ENCODE data around the gene SH3BP4. TPM values are rescaled to one million over a fixed set of nuclear protein-coding genes. Genes with fewer than 3 reads are reported as not detected.

The SH3BP4 gene
- total RNA-seq, 1 donor from 2014 or later = 36.7 TPM

GRCh38 chr2:234979204-234980167 is 27.7 kb downstream of the SH3BP4 start:
- TF ChIP-seq, protein P1, sequence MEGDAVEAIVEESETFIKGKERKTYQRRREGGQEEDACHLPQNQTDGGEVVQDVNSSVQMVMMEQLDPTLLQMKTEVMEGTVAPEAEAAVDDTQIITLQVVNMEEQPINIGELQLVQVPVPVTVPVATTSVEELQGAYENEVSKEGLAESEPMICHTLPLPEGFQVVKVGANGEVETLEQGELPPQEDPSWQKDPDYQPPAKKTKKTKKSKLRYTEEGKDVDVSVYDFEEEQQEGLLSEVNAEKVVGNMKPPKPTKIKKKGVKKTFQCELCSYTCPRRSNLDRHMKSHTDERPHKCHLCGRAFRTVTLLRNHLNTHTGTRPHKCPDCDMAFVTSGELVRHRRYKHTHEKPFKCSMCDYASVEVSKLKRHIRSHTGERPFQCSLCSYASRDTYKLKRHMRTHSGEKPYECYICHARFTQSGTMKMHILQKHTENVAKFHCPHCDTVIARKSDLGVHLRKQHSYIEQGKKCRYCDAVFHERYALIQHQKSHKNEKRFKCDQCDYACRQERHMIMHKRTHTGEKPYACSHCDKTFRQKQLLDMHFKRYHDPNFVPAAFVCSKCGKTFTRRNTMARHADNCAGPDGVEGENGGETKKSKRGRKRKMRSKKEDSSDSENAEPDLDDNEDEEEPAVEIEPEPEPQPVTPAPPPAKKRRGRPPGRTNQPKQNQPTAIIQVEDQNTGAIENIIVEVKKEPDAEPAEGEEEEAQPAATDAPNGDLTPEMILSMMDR (IDR thresholded peaks at IDR 0.05) = no peak
- H3K4me1 ChIP-seq = peaks cover 11 to 52% of the 10 kb centered on the region in 2 donors
- no peak for DNase-seq (ENCODE audit: low spot score in 2 of 2)
- intact Hi-C loops (cut with DNase I) = loop anchor here (5.0 to 10.0 kb wide), 2 partner anchors 73 to 515 kb away; partner anchors contain the start of gene AGAP1
- H3K9me3 ChIP-seq = no peaks in the 10 kb centered on the region
- H3K27ac ChIP-seq = peak overlapping the region; percentile 57 to 90
- no peaks in the 10 kb centered on the region for H3K27me3 ChIP-seq
- no peak overlapping the region for H3K4me3 ChIP-seq
- no peaks in the 10 kb centered on the region for H3K36me3 ChIP-seq

DNA sequence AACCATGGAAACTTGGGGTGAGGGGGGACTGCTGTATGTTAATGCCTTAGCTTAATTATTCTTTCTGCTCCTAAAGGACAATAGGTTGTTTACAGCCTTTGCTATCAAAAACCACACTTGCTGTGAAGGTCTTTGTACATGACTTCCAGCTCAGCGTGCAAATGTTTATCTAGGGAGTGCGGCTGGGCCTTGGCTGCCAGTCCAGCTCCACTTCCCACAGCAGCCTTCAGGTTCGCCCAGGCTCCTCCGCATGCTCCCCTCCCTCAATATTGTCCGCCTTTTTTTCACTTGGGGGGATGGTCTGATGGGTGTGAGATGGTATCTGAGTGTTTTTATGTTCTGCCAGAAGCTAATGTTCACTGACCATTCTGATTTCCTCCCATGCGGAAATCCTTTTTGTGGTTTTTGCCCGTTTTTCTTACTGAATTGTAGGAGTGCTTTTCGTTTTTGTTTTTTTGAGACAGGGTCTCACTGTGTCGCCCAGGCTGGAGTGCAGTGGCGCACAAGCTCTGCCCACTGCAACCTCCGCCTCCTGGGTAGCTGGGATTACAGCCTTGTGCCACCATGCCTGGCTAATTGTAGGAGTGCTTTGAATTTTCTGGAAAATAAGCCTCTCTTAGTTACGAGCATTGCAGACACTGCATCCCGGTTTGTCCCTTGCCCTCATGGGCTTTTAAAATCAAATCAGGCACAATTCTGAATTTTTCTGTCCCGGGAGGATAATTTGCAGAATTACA is 28.8 kb downstream of the SH3BP4 start:
- no peak for DNase-seq (ENCODE audit: low spot score in 2 of 2)
- TF ChIP-seq, protein P1 (IDR thresholded peaks at IDR 0.05) = no peak
- Histone ChIP-seq H3K36me3 (no peaks in the 10 kb centered on the region), H3K4me3 (peak overlapping the region; percentile 12 to 19), H3K27me3 (no peaks in the 10 kb centered on the region), H3K27ac (peak overlapping the region; percentile 57 to 90), H3K4me1 (peaks cover 9 to 42% of the 10 kb centered on the region in 2 donors), H3K9me3 (no peaks in the 10 kb centered on the region)
- intact Hi-C loops (cut with DNase I) = loop anchor here (1.0 to 10.0 kb wide), 4 partner anchors 9 to 514 kb away; partner anchors contain the start of gene AGAP1

DNA sequence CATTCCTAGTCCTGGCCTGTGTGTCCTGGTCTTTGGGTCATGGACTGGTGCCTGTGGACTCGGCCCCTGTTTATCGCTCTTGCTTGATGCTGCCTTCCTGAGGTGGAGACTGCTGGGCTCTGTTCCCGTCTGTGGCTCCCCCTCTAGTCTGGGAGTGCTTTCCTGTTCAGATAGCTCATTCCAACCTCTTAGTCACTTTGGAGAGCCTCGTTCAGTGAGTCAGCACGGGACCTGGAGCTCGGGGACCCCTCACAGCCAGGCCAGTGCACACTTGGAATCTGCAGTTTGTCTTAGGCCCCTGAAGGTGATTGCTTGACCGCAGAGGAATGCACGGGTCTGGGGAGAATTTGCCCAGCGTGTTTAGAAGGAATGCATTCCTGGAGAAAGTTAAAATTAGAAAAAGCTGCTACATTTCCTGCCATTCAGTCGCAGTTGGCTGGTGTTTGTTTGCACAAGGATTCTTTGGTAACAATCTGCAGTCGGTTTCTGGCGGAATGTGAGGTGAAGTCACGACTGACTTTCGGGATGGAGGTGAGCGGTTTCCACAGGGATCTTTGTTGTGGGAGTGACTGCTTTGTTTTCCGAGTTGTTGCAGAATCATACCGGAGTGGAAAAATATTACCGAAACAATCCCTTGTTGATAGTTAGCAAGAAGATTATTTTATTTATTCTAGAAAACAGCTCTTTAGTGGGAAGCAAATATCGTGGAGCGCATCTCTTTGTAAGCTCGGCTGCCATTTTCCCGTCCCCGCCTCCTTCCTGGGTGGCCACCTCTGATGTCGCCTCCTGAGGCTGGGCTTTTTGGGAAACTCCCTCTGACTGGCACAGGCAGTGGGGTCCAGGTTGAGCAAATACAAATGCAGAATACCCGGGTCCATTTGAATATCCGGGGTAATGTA is 29.6 kb downstream of the SH3BP4 start:
- peak overlapping the region; percentile 57 to 90 for H3K27ac ChIP-seq
- no peaks in the 10 kb centered on the region for H3K27me3 ChIP-seq
- no peaks in the 10 kb centered on the region for H3K9me3 ChIP-seq
- H3K4me3 ChIP-seq = peak overlapping the region; percentile 12 to 19
- peaks cover 9 to 42% of the 10 kb centered on the region in 2 donors for H3K4me1 ChIP-seq
- DNase-seq (ENCODE audit: low spot score in 2 of 2) = peak; percentile 35 to 94
- intact Hi-C loops (cut with DNase I) = loop anchor here (1.0 to 10.0 kb wide), 4 partner anchors 8 to 513 kb away; partner anchors contain the start of gene AGAP1
- TF ChIP-seq, protein P1 (IDR thresholded peaks at IDR 0.05) = peak in 1 of 3 experiments; percentile 7
- H3K36me3 ChIP-seq = no peaks in the 10 kb centered on the region

- peaks cover 9 to 42% of the 10 kb centered on the region in 2 donors for H3K4me1 ChIP-seq
- H3K36me3 ChIP-seq = no peaks in the 10 kb centered on the region
- H3K4me3 ChIP-seq = peak overlapping the region in 1 of 2 donors; percentile 12
- no peaks in the 10 kb centered on the region for H3K9me3 ChIP-seq
- TF ChIP-seq, protein P1 (IDR thresholded peaks at IDR 0.05) = no peak
- H3K27ac ChIP-seq = peak overlapping the region; percentile 57 to 90
- intact Hi-C loops (cut with DNase I) = loop anchor here (5.0 to 10.0 kb wide), 2 partner anchors 70 to 513 kb away; partner anchors contain the start of gene AGAP1
- no peaks in the 10 kb centered on the region for H3K27me3 ChIP-seq
- no peak for DNase-seq (ENCODE audit: low spot score in 2 of 2)
Observed at GRCh38 chr2:234982096-234982834, 30.4 kb downstream of the SH3BP4 start.
